ENCODE data around the gene NTN1.

The NTN1 gene

DNA sequence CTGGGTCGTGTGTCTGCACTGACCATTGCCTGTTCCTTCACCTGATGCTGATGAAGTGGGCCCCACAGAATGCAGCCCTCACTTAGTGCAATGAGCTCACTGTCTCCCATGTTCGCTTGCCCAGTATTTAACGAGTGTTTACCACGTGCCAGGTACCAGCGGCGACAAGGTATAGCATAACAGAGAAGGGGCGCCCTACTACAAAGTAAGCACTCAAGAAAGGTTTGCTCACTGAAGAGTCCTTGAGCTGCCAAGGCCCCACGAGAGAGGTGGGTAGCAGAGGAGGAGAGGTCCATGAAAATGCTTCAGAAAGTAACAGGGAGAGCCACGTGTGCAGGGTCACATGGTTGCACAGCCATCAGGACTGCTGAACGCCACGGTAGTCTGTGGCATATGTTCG lies 230.0 kb downstream of the NTN1 start:
- H3K27ac ChIP-seq (ENCODE audit: low read depth, low read length, poor library complexity, severe bottlenecking), result no peak overlapping the region
- H3K36me3 ChIP-seq (ENCODE audit: insufficient read depth, low read length), result no peaks in the 10 kb centered on the region
- no peak overlapping the region for H3K4me3 ChIP-seq (ENCODE audit: low read depth, low read length, poor library complexity, severe bottlenecking)
- no peaks in the 10 kb centered on the region for H4K20me1 ChIP-seq (ENCODE audit: insufficient read depth, low read length)
- no peaks in the 10 kb centered on the region for H3K9me3 ChIP-seq (ENCODE audit: low read length)
- H3K79me2 ChIP-seq (ENCODE audit: insufficient read depth, low read length), result no peaks in the 10 kb centered on the region
- H3K4me2 ChIP-seq (ENCODE audit: low read length), result no peak overlapping the region
- H3K9ac ChIP-seq (ENCODE audit: low read length), result no peak overlapping the region
- no peaks in the 10 kb centered on the region for H3F3A ChIP-seq (ENCODE audit: insufficient read depth, low read length)
- H3K4me1 ChIP-seq (ENCODE audit: insufficient read depth, low read length, severe bottlenecking), result no peaks in the 10 kb centered on the region
- no peaks in the 10 kb centered on the region for H3K27me3 ChIP-seq (ENCODE audit: insufficient read depth, low read length)
- no peaks in the 10 kb centered on the region for H3K9me2 ChIP-seq (ENCODE audit: low read depth, low read length)
- H2AFZ ChIP-seq (ENCODE audit: low read length), result no peak overlapping the region
- TF ChIP-seq EZH2 (IDR thresholded peaks at IDR 0.05; ENCODE audit: borderline replicate concordance, low read length), result no peak
- TF ChIP-seq, protein P1, sequence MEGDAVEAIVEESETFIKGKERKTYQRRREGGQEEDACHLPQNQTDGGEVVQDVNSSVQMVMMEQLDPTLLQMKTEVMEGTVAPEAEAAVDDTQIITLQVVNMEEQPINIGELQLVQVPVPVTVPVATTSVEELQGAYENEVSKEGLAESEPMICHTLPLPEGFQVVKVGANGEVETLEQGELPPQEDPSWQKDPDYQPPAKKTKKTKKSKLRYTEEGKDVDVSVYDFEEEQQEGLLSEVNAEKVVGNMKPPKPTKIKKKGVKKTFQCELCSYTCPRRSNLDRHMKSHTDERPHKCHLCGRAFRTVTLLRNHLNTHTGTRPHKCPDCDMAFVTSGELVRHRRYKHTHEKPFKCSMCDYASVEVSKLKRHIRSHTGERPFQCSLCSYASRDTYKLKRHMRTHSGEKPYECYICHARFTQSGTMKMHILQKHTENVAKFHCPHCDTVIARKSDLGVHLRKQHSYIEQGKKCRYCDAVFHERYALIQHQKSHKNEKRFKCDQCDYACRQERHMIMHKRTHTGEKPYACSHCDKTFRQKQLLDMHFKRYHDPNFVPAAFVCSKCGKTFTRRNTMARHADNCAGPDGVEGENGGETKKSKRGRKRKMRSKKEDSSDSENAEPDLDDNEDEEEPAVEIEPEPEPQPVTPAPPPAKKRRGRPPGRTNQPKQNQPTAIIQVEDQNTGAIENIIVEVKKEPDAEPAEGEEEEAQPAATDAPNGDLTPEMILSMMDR (IDR thresholded peaks at IDR 0.05; ENCODE audit: low read length), result no peak

DNA sequence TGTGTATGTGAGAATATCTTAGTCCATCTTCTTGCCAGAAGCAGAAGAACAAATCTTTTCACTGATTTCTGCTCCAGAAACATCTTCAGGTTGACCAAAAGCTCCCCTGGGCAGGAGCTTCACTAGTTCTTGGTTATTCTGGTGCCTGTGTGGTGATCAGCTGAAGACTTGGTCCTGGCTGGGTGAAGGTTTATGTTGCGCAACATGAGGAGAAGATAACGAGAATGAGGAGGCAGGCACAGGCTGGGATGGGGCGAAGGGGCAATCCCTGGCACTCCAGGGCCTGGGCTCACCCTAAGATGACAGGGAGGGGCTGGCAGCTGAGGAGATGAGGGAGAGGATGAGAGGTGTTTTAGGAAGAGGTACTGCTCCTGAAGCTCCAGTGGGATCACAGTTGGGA lies 232.0 kb downstream of the NTN1 start:
- Histone ChIP-seq H3K9me3 (ENCODE audit: low read length) (no peaks in the 10 kb centered on the region), H3K9ac (ENCODE audit: low read length) (no peak overlapping the region), H3K4me1 (ENCODE audit: insufficient read depth, low read length, severe bottlenecking) (no peaks in the 10 kb centered on the region), H3K4me2 (ENCODE audit: low read length) (no peak overlapping the region), H3F3A (ENCODE audit: insufficient read depth, low read length) (no peaks in the 10 kb centered on the region), H4K20me1 (ENCODE audit: insufficient read depth, low read length) (no peaks in the 10 kb centered on the region), H3K27ac (ENCODE audit: low read depth, low read length, poor library complexity, severe bottlenecking) (no peak overlapping the region), H3K27me3 (ENCODE audit: insufficient read depth, low read length) (no peaks in the 10 kb centered on the region), H3K4me3 (ENCODE audit: low read depth, low read length, poor library complexity, severe bottlenecking) (no peak overlapping the region), H3K36me3 (ENCODE audit: insufficient read depth, low read length) (no peaks in the 10 kb centered on the region), H2AFZ (ENCODE audit: low read length) (no peak overlapping the region), H3K79me2 (ENCODE audit: insufficient read depth, low read length) (no peaks in the 10 kb centered on the region), H3K9me2 (ENCODE audit: low read depth, low read length) (no peaks in the 10 kb centered on the region)
- no peak for TF ChIP-seq EZH2 (IDR thresholded peaks at IDR 0.05; ENCODE audit: borderline replicate concordance, low read length)
- TF ChIP-seq, protein P1 (IDR thresholded peaks at IDR 0.05; ENCODE audit: low read length), result no peak

DNA sequence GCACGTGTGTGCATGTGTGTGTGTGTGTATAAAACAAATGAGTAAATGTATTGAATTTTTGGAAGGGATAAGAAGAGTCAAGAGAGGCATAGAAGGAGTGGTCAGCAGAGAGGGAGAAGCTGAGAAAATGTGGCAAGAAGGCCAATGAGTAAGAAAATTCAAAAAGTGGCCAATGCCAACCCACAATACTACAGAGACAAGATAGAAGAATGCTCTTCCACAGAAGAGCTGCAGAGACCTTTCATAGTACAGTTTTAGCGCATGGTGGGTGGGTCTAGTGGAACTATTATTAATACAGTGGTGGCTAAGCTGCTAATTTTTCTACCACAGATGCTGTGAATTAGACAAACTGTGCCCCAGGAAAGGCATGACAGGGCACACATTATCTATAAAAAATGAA lies 233.5 kb downstream of the NTN1 start:
- no peaks in the 10 kb centered on the region for H3K79me2 ChIP-seq (ENCODE audit: insufficient read depth, low read length)
- no peaks in the 10 kb centered on the region for H3K4me1 ChIP-seq (ENCODE audit: insufficient read depth, low read length, severe bottlenecking)
- H3K4me2 ChIP-seq (ENCODE audit: low read length), result no peak overlapping the region
- H3K9me3 ChIP-seq (ENCODE audit: low read length), result no peaks in the 10 kb centered on the region
- no peaks in the 10 kb centered on the region for H4K20me1 ChIP-seq (ENCODE audit: insufficient read depth, low read length)
- no peak for TF ChIP-seq EZH2 (IDR thresholded peaks at IDR 0.05; ENCODE audit: borderline replicate concordance, low read length)
- TF ChIP-seq, protein P1 (IDR thresholded peaks at IDR 0.05; ENCODE audit: low read length), result no peak
- H3K9ac ChIP-seq (ENCODE audit: low read length), result no peak overlapping the region
- no peaks in the 10 kb centered on the region for H3K9me2 ChIP-seq (ENCODE audit: low read depth, low read length)
- H3K4me3 ChIP-seq (ENCODE audit: low read depth, low read length, poor library complexity, severe bottlenecking), result no peak overlapping the region
- H3K36me3 ChIP-seq (ENCODE audit: insufficient read depth, low read length), result no peaks in the 10 kb centered on the region
- no peaks in the 10 kb centered on the region for H3F3A ChIP-seq (ENCODE audit: insufficient read depth, low read length)
- H3K27me3 ChIP-seq (ENCODE audit: insufficient read depth, low read length), result no peaks in the 10 kb centered on the region
- H3K27ac ChIP-seq (ENCODE audit: low read depth, low read length, poor library complexity, severe bottlenecking), result no peak overlapping the region
- no peak overlapping the region for H2AFZ ChIP-seq (ENCODE audit: low read length)

Data from OCI-LY1 (cell line).